Activated CD4-positive, alpha-beta T cell treated with anti-CD3 and anti-CD28 coated beads for 4 hours (primary cell): Measurements from ENCODE around the gene CAMK2G.
"Not testable (repeated sequence)": the region's sequence is repeated elsewhere in the genome, so short reads cannot be mapped to it uniquely, and the experiment has no call there.

ENCODE experiments used
- DNase-seq, 2 donors: peaks; one replicate each; pipeline ENCODE4 v3.0.0-alpha.2; 2020

Gene CAMK2G

DNA sequence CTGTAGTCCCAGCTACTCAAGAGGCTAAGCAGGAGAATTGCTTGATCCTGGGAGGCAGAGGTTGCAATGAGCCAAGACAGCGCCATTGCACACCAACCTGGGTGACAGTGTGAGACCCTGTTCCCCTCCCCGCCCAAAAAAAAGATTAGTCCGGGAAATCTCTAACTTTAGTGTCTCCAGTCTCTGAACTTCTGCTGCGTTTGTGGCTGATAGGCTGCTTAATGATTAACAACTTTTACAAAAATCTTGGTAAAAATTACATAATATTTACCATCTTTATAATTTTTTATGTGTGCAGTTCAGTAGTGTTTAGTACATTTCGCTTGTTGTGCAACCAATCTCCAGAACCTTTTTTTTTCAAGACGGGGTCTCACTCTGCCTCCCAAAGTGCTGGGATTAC, 26.9 kb upstream of the CAMK2G start:
- no peak for DNase-seq

DNA sequence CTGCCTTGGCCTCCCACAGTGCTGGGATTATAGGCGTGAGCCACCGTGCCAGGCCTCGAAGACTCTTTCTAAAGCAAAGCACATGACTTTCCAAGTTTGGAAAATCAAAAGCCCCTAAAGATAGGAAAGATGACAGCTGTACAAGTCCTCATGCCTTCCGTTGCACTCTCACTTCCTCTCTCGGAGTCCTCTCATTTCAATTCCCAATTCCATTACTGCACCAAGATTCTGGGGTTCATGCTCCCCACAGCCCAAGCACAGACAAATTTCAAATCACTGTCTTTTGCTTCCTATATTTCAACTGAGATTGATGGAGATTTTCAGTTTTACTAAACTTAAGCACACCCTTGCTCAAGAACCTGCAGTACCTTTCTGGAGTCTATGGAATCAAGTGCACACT, 25.7 kb upstream of the CAMK2G start:
- DNase-seq: no peak

DNA sequence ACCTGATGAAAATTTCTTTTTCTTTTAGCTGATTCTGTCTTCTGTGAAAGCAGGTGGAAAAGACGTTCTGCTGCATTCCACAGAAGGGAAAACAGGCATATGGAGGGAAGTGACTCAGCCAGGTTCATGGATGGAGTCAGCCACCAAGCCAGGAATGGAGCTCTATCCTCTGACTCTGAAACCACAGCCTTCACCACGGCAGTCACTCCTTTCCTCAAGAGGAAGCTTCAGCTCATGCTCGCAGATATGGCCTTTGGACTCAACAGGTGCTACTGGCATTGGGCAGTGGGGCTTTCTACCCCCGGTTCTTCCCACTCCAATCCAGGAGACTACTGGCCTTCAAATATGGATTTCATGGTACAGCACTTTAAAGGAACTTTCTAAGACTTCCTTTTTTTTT, 25.1 kb upstream of the CAMK2G start:
- no peak for DNase-seq

DNA sequence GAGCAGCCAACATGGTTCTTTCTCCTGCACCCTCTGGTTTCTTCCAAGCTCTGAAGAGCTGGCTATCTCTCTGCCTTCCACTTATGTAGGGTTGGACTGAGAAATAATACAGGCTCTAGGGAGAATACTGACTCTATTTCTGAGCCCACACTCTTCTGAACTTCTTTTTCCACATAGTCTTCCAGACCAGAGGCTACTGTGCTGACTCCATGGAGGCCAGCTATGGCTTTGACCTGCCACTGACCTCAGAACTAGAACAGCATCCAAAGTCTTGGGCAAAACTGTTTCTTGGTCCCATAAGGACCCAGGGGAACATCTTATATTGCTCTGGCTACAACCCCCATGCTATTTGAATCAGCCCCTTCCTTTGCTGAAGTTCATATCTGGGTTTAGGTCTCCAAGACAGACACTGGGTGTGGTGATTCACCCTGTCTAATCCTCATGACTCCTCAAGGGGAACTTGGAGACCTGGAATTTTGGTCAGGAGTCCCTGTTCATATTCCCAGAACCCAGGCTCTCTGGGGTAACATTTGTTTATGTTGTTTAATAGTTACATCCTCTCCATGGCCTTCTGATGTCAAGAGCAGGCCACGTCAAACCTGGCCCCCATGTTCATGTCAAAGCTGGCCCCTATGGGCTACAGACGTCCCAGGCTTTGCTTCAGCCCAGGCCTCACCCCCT, 24.5 kb upstream of the CAMK2G start:
- no peak for DNase-seq

DNA sequence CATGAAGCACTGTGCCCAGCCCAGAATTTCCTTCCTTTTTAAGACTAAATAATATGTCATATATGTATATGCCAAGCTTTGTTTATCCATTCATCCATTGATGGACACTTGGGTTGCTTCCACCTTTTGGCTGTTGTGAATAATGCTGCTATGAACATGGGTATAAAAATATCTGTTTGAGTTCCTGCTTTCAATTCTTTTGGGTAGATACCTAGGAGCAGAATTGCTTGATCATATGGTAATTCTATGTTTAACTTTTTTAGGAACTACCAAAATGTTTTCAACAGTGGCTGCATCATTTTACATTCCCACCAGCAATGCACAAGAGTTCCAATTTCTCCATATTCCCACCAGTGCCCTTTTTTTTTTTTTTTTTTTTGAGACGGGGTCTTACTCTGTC, 23.3 kb upstream of the CAMK2G start:
- no peak for DNase-seq

DNA sequence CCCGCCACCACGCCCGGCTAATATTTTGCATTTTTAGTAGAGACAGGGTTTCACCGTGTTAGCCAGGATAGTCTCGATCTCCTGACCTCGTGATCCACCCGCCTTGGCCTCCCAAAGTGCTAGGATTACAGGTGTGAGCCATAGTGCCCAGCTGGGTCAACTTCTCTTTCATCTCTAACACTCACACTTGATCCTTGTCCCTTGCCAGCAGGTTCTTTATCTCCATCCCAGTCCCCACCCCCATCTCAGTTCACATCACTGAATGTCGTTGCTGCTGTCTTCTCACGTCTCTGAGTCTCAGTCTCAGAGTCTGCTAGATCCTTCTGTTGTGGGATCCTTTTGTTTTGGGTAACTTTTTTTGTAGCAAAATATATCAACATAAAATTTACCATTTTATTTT, 21.0 kb upstream of the CAMK2G start:
- not testable (repeated sequence) for DNase-seq

DNA sequence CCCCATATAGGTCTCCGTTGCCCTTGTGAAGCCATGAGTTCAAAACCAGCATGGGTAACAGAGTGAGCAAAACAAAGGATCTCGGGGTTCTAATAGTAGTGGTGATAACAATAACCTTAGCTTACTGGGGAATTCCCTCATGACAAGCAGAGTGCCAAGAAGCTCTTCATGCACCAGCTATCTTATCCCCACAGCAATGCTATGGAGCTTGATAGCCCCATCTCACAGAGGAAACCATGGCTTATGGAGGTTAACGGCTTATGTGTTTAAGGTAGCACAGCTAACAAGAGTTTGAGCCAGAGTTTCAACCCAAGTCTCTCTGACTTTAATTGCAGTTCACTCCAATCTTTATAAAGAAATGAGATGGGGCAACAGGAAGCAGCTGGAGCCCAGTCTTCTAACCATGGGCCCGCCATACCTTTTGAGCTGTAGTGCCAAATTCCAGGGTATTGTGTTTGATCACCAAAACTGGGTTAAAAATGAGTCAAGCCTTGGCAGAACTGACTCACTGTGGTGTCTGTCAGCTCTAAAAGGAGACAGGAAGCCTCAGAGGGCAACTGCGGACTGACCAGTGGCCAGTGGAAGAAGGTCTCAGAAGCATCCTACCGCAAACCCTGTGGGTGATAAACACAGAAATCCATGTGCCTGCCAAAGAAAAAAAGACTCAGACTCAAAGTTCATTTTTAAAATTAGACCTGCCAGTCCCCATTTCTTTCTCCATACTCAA, 20.1 kb upstream of the CAMK2G start:
- peak in 1 of 2 donors; percentile 13 for DNase-seq

DNA sequence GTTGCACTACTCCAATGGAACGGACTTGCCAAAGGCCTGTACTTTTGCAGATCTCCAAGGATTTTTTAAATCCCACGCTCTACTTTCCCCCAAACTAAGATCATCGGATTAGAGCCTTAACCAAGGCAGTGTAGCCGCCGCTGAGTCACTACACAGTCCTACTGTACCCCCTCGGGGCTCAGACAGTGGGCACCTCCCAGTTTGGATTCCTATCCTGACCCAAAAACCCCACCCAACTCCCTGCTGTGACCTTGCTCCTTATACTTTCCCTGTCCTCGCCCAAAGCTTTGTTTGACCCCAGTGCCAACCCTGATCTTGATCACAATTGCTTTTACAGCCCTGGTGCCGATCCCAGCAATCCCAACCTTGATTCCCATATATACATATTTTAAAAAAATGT, 19.1 kb upstream of the CAMK2G start:
- DNase-seq: no peak

DNA sequence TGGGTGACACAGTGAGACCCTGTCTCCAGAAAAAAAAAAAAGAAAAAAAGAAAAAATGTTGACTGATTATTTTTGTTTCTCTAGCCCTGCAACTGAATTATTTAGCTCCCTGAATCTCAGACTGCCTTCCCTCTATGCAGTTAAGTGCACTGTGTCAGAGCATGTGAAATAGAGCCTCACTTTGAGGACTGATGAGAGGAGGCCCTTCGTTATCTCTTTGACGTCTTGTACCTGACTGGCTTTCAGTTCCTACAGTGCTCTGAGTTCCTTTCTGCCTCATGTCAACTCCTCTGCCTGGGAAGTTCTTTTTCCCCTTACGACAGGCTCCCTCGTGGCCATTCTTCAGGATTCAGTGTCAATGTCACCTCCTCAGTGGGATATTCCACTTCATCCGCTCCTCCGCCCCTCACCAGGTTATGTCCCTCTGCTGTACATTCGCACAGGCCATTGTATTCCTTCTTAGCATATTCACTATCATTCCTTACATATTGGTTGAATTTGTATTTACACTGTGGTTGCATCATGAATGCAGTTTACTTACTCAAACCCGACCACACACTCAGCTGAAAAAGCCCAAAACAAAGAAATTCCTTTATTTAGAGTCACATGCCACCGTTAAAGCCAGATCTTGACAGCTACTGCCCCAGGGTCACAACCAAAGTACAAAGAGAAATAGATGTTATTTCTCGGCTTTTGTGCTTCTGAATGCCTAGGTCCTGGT, 18.1 kb upstream of the CAMK2G start:
- no peak for DNase-seq

DNA sequence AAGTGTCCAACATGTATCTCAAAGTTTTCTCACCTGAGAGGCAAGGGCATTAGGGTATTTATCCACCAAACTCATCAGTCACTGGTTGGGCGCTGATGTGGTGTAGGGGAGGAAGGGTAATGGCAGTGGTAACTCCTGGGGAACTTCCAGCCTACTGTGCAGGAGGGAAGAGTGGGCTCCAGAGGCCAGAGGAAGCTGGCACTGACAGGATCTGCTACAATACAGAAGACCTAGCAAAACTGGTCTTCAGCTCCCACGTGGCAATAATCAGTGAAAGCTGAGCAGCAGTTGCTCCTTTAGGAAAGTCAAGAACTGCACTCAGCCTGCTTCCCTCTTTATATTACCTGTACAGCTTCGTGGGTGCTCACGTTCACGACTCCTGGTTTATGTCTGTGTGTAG, 17.2 kb upstream of the CAMK2G start:
- DNase-seq: no peak

DNA sequence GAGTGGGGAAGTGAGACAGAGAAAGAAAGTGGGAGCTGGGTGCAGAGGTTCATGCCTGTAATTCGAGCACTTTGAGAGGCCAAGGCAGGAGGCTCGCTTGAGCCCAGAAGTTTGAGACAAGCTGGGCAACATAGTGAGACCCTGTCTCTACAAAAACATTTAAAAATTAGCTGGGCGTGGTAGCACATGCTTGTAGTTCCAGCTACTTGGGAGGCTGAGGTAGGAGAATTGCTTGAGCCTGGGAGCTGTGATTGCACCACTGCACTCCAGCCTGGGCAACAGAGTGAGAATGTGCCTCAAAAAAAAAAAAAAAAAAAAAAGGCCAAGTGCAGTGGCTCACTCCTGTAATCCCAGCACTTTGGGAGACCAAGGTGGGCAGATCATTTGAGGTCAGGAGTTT, 16.5 kb upstream of the CAMK2G start:
- DNase-seq: not testable (repeated sequence)

DNA sequence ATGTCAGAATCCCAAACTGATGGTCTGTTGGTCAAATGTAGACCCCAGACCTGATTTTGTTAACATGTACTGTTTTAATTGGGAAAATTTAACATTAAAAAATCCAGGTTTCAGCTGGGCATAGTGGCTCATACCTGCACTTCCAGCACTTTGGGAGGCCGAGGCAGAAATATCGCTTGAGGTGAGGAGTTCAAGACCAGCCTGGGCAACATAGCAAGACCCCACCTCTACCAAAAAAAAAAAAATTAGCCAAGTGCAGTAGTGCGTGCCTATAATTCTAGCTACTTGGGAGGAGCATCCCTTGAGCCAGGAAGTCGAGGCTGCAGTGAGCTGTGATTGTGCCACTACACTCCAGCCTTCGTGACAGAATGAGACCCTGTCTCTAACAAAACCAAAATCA, 15.9 kb upstream of the CAMK2G start:
- no peak for DNase-seq

DNA sequence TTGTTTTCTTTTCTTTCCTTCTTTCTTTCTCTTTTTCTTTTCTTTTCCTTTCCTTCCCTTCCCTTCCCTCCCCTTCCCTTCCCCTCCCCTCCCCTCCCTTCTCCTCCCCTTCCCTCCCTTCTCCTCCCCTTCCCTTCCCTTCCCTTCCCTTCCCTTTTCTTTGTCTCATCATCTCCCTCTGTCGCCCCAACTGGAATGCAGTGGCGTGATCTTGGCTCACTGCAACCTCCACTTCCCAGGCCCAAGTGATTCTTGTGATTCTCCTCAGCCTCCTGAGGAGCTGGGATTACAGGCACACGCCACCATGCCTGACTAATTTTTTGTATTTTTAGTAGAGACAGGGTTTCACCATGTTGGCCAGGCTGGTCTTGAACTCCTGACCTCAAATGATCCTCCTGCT, 15.1 kb upstream of the CAMK2G start:
- DNase-seq: not testable (repeated sequence)

DNA sequence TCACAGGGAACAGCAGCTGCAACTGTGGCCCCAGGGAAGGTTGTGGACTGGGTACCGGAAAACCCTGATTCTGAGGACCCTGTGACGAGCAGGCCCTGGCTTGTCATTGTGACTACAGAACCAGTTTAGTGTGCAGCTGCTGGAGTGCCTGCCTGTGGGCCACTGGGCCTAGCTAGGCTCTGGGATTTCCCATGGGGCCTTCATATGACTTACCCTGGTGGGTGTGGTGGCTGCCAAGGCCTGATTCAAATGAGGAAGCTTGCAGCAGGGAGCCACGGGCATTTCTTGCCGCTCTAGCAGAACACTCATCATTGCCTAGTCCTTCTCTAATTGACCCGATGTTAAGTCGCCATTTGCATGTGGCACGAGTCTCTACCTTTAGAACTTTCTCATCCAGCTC, 14.7 kb upstream of the CAMK2G start:
- DNase-seq: peak; percentile 21 to 32

DNA sequence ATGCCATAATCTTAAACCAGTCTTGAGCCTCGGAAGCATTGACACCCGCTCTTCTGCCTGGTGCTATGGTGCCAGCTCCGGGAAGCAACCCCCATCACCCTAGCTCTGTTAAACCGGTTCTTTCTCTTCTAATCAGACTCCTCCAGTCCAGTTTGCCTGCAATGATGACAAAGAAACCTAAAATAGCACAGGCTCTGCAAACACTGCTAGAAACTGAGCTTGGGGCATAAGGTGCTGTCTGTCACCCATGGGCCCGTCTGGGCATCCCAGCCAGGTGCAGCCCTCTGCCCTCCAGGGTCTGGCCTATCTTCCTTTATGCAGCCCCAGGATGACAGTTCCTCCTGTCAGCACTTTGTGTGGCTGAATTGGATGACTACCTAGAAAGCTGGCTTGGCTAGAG, 14.2 kb upstream of the CAMK2G start:
- no peak for DNase-seq

DNA sequence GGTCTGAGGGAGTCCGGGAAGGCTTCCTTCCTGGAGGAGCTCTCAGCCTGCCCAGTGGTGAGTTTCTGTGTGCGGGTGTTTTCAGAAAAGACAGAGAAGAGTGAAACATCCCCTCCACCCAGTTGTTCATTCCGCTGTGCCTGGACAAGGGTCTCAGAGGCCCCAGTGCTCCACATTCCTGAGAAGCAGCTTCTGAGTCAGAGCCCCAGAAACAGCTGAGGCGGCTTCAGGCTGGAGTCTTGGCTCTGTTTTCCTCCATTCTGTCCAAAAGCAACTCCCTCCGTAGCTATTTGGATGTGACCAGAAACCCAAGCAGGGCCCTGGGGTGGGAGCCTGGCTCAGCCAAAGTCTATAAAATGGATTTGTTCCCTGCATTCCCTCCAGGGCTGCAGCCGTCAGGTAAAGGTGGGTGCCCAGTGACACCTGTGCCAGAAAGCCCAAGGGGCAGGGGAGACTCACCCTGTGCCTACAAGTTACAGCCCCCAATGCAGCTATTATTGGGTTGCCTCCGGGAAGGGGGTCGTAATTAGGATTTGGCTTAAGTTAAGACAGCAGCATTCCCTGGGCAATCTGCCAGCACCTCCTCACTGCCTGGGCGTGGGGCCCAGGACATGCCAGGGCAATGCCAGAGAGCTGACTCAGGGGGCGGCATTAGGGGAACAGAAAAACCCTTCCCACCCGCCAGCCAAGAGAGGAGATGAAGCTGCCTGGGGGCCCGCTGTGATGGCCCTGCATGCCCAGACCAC, 13.1 kb upstream of the CAMK2G start:
- DNase-seq: no peak

DNA sequence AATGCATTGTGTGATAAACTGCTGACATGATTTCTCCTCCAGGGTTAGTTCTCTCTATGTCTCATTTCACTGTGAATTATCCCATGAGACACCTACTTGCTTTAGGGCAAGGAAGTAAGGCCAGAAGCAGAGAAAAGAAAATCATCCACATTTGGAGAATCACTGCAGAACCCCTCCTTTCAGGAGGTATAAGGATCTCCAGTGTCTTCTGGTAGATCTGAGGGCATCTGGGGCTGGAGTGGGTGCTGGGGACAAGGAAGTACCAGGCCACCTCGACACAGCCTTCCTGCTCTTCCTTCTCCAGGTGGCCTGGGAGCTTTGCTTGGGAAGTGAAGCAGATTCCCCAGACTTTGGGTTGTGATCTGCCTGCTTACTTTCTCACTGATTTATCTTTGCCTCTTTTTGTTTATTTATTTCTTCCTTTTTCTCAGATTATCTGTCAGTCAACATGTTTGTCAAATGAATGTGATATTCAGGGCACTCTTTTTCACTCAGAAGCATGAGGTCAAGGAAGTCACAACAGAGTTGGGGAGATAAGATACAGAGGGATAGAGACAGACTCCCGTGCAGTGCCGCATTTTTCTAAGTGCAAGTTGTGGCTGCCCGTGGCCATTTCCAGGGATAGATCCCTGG, 12.4 kb upstream of the CAMK2G start:
- DNase-seq: no peak

DNA sequence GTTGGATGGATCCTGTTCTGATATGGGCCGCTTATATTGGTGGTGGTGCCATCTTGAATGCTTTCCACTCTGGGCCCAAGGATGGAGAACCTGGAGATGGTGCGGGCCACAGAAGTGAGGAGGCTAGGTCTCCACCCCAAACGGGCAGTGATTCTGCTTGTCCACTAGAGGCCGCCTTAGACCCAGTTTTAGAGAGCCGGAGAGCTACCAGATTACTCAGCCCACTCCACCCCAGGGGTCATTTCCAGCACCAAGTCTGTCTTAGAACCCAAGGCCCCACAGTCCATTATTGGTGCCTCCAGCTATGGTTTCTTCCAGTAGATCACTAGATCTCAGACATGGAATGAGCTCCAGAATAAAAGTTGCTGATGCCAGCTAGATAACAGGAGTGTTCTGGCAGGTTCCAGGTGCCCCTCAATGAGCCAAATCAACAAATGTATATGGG, 11.8 kb upstream of the CAMK2G start:
- peak; percentile 69 to 74 for DNase-seq

DNA sequence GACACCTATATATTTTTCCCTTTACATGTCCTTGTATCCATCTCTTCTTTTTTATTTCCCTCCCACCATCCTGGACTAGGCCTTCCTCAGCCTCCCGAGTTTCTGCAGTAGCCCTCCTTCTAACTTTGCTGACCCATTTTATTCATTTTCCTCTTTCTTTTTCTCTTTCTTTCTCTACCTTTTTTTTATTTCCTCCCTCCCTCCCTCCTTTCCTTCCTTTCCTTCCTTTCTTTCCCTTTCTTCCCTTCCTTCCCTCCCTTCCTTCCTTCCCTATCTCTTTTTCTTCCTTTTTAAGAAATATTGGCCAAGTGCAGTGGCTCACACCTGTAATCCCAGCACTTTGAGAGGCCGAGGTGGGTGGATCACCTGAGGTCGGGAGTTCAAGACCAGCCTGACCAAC, 9.7 kb upstream of the CAMK2G start:
- no peak for DNase-seq

DNA sequence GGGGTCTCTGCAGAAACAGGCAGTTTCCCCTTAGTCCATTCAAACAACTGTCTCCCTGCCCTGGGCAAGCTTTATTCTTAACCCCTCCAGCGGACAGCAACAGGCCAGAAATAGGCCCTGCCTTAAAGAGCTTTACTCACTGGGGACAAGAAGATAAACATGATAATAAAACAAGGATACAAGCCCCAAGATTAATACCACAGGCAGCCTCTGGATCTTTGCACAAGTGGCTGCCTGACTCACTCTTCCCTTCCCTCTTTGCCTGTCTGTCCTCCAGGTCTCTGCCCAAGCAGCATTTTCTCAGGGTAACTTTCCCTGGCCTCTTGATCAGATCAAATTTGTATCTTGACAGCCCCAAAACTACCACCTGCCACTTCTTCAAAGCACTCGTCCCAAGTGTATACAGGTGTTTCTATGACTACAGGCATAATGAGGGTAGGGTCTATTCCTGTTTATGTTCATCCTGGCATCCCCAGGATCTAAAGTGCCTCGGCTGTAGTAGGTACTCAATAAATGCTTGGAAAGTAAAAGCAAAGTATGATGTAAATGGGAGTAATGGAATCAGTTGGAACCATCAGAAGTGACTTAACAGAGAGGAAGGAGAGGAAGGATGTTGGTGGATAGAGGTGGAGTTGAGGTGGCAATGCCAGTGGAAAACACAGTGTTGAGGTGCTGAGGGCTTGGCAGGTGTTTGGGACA, 7.0 kb upstream of the CAMK2G start:
- no peak for DNase-seq

DNA sequence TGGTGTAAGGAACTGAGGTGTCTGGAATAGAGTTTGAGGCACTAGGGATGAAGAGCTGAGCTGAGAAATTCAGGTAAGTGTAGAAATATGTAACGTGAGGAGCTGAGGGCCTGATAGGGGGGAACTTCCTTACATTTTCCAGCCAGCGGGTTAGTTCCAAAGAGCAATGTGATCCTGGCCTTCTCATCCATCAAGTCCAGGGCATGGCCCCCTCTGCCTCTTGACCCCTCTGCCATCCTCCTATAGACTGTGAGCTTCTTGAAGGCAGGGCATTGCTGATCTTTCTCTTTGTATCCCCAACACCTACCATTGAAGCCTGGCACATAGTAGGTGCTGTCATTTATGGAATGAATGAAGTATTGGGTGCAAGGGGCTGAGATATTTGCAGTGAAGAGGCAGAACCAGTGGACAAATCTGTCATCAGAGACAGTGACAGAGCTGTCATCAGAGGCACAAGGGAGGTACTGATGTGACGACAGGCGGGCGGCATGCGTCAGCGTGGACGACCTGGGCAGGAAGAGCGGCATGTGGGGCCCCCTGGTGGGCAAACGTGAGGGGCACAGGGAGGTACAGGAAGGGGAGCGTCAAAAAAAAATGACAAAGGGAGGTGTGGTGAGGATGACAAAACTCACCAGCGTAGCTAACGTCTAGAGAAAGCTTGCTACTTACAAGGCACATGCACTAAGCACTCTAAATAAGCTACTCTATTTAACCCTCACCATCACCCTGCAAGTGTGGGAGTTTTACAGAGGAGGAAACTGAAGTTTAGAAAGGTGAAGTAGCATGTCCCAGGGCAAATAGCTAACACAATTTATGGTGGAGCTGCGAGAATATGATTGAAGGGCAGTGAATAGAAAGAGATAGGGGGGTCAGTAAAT, 5.2 kb upstream of the CAMK2G start:
- DNase-seq: peak; percentile 92 to 95
